Trophoblast cell (in vitro differentiated cells and primary cell): ENCODE data around the gene KCNK18.

Experiments
- DNase-seq, 2 donors: peaks; one replicate each; pipeline ENCODE4 v3.0.0-alpha.2; 2016
- H2AFZ ChIP-seq: 2 replicates; pipeline ENCODE4 v1.6.1; 2013; ENCODE audit warnings: low read length, moderate library complexity, mild to moderate bottlenecking; ENCODE audit not compliant: insufficient read depth, poor library complexity
- H2AK5ac ChIP-seq: 2 replicates; pipeline ENCODE4 v1.6.1; 2013; ENCODE audit warnings: mild to moderate bottlenecking, low read length
- H2BK120ac ChIP-seq: 2 replicates; pipeline ENCODE4 v1.6.1; 2013; ENCODE audit warnings: low read length, mild to moderate bottlenecking, moderate library complexity; ENCODE audit not compliant: insufficient read depth, poor library complexity
- H2BK12ac ChIP-seq: 2 replicates; pipeline ENCODE4 v1.6.1; 2013; ENCODE audit warnings: mild to moderate bottlenecking, low read length, moderate library complexity
- H2BK5ac ChIP-seq: 2 replicates; pipeline ENCODE4 v1.6.1; 2013; ENCODE audit warnings: low read length, low read depth, moderate library complexity, mild to moderate bottlenecking; ENCODE audit not compliant: poor library complexity
- H3K14ac ChIP-seq: 2 replicates; pipeline ENCODE4 v1.6.1; 2013; ENCODE audit warnings: mild to moderate bottlenecking, low read length
- H3K18ac ChIP-seq: 2 replicates; pipeline ENCODE4 v1.6.1; 2013; ENCODE audit warnings: mild to moderate bottlenecking, low read length
- H3K23ac ChIP-seq: 2 replicates; pipeline ENCODE4 v1.6.1; 2013; ENCODE audit warnings: low read length
- H3K27ac ChIP-seq: 2 replicates; pipeline ENCODE4 v1.5.1; 2013; ENCODE audit warnings: low read depth, mild to moderate bottlenecking, inconsistent platforms, low read length, moderate library complexity
- H3K27me3 ChIP-seq: 2 replicates; pipeline ENCODE4 v1.6.1; 2013; ENCODE audit warnings: inconsistent platforms, mild to moderate bottlenecking, low read length, moderate library complexity; ENCODE audit not compliant: insufficient read depth
- H3K36me3 ChIP-seq, 2 experiments: 1 replicate in 1 of 2; 2 replicates in 1 of 2; pipeline ENCODE4 v1.6.1; 2013; ENCODE audit warnings: low read length in 2 of 2, mild to moderate bottlenecking in 2 of 2, moderate library complexity in 1 of 2; ENCODE audit not compliant: insufficient read depth in 2 of 2, control insufficient read depth in 1 of 2
- H3K4ac ChIP-seq: 2 replicates; pipeline ENCODE4 v1.6.1; 2013; ENCODE audit warnings: low read depth, mild to moderate bottlenecking, low read length, moderate library complexity
- H3K4me1 ChIP-seq, 2 experiments: 1 replicate in 1 of 2; 2 replicates in 1 of 2; pipeline ENCODE4 v1.6.1; 2013; ENCODE audit warnings: low read length in 2 of 2, mild to moderate bottlenecking in 2 of 2, moderate library complexity in 1 of 2; ENCODE audit not compliant: insufficient read depth in 2 of 2, control insufficient read depth in 1 of 2
- H3K4me2 ChIP-seq: 2 replicates; pipeline ENCODE4 v1.6.1; 2013; ENCODE audit warnings: inconsistent platforms, mild to moderate bottlenecking, low read length, moderate library complexity
- H3K4me3 ChIP-seq: 2 replicates; pipeline ENCODE4 v1.5.1; 2013; ENCODE audit warnings: mild to moderate bottlenecking, low read depth, low read length, inconsistent platforms
- H3K79me1 ChIP-seq: one replicate; pipeline ENCODE4 v1.6.1; 2013; ENCODE audit warnings: low read length
- H3K79me2 ChIP-seq: 2 replicates; pipeline ENCODE4 v1.6.1; 2013; ENCODE audit warnings: low read length, mild to moderate bottlenecking; ENCODE audit not compliant: control insufficient read depth, insufficient read depth, poor library complexity
- H3K9ac ChIP-seq: 2 replicates; pipeline ENCODE4 v1.6.1; 2013; ENCODE audit warnings: mild to moderate bottlenecking, low read length
- H3K9me3 ChIP-seq: 2 replicates; pipeline ENCODE4 v1.6.1; 2013; ENCODE audit warnings: low read depth, mild to moderate bottlenecking, control low read depth, inconsistent platforms, low read length; ENCODE audit not compliant: insufficient read depth
- H4K12ac ChIP-seq: 2 replicates; pipeline ENCODE4 v1.6.1; 2013; ENCODE audit warnings: low read depth, mild to moderate bottlenecking, low read length, moderate library complexity
- H4K8ac ChIP-seq: 2 replicates; pipeline ENCODE4 v1.6.1; 2013; ENCODE audit warnings: low read depth, mild to moderate bottlenecking, low read length, moderate library complexity
- H4K91ac ChIP-seq: one replicate; pipeline ENCODE4 v1.6.1; 2013; ENCODE audit warnings: low read depth, mild to moderate bottlenecking, low read length, moderate library complexity
- WGBS: extraction: QIAGEN DNeasy Blood & Tissue Kit; methylation state at CpG from one replicate; pipeline ENCODE4 v1.1.7; 2013; ENCODE audit warnings: missing lambda C conversion rate; ENCODE audit not compliant: insufficient read length, insufficient coverage; ENCODE audit errors: extremely low coverage; 5-methylcytosine and 5-hydroxymethylcytosine counted together

The KCNK18 gene

GRCh38 chr10:117168729-117169128 lies 28.6 kb upstream of the KCNK18 start:
- no peak overlapping the region for H3K14ac ChIP-seq
- no peak overlapping the region for H2BK12ac ChIP-seq
- H3K9me3 ChIP-seq, result peaks cover 8% of the 10 kb centered on the region
- peaks cover 49% of the 10 kb centered on the region for H3K27me3 ChIP-seq
- DNase-seq, result no peak
- no CpG with 5 or more reads among the region's 25 CpGs for WGBS
- H3K18ac ChIP-seq, result no peak overlapping the region
- no peak overlapping the region for H3K27ac ChIP-seq
- H2BK120ac ChIP-seq, result no peak overlapping the region
- peaks cover 3 to 7% of the 10 kb centered on the region in 2 experiments for H3K4me1 ChIP-seq
- H2AK5ac ChIP-seq, result no peak overlapping the region
- no peak overlapping the region for H4K91ac ChIP-seq
- H2AFZ ChIP-seq, result no peak overlapping the region
- H4K8ac ChIP-seq, result no peak overlapping the region
- no peaks in the 10 kb centered on the region for H3K36me3 ChIP-seq
- no peak overlapping the region for H2BK5ac ChIP-seq
- no peak overlapping the region for H3K4me2 ChIP-seq
- H3K79me1 ChIP-seq, result no peaks in the 10 kb centered on the region
- H3K79me2 ChIP-seq, result no peaks in the 10 kb centered on the region
- no peak overlapping the region for H3K23ac ChIP-seq
- no peak overlapping the region for H3K4me3 ChIP-seq
- H3K4ac ChIP-seq, result no peak overlapping the region
- H3K9ac ChIP-seq, result no peak overlapping the region
- no peak overlapping the region for H4K12ac ChIP-seq

- no peak overlapping the region for H2BK12ac ChIP-seq
- no peak overlapping the region for H2BK120ac ChIP-seq
- peaks cover 41% of the 10 kb centered on the region for H3K27me3 ChIP-seq
- no peak overlapping the region for H3K18ac ChIP-seq
- peaks cover 8% of the 10 kb centered on the region for H3K9me3 ChIP-seq
- H3K79me1 ChIP-seq, result no peaks in the 10 kb centered on the region
- H4K12ac ChIP-seq, result no peak overlapping the region
- H2BK5ac ChIP-seq, result no peak overlapping the region
- peaks cover 3 to 7% of the 10 kb centered on the region in 2 experiments for H3K4me1 ChIP-seq
- H3K36me3 ChIP-seq, result no peaks in the 10 kb centered on the region
- DNase-seq, result no peak
- H3K4me2 ChIP-seq, result no peak overlapping the region
- H3K23ac ChIP-seq, result no peak overlapping the region
- no peaks in the 10 kb centered on the region for H3K79me2 ChIP-seq
- no peak overlapping the region for H3K9ac ChIP-seq
- no peak overlapping the region for H3K4me3 ChIP-seq
- no peak overlapping the region for H3K14ac ChIP-seq
- H4K8ac ChIP-seq, result no peak overlapping the region
- H3K27ac ChIP-seq, result no peak overlapping the region
- no CpG with 5 or more reads among the region's 2 CpGs for WGBS
- H4K91ac ChIP-seq, result no peak overlapping the region
- H2AK5ac ChIP-seq, result no peak overlapping the region
- H2AFZ ChIP-seq, result no peak overlapping the region
- no peak overlapping the region for H3K4ac ChIP-seq
These were observed 27.8 kb upstream of the KCNK18 start for GRCh38 chr10:117169480-117169879.

GRCh38 chr10:117170244-117170643 lies 27.0 kb upstream of the KCNK18 start:
- H3K36me3 ChIP-seq, result no peaks in the 10 kb centered on the region
- no peak overlapping the region for H3K23ac ChIP-seq
- H3K4ac ChIP-seq, result no peak overlapping the region
- no peaks in the 10 kb centered on the region for H3K79me2 ChIP-seq
- no peak overlapping the region for H4K12ac ChIP-seq
- H2BK5ac ChIP-seq, result no peak overlapping the region
- H3K18ac ChIP-seq, result no peak overlapping the region
- no peak overlapping the region for H3K9ac ChIP-seq
- H3K79me1 ChIP-seq, result no peaks in the 10 kb centered on the region
- no peak overlapping the region for H3K14ac ChIP-seq
- DNase-seq, result peak in 1 of 2 donors; percentile 13
- H3K27me3 ChIP-seq, result peaks cover 34% of the 10 kb centered on the region
- peaks cover 5 to 10% of the 10 kb centered on the region in 2 experiments for H3K4me1 ChIP-seq
- H3K9me3 ChIP-seq, result peaks cover 8% of the 10 kb centered on the region
- H3K4me2 ChIP-seq, result no peak overlapping the region
- no peak overlapping the region for H2AK5ac ChIP-seq
- no peak overlapping the region for H3K4me3 ChIP-seq
- H4K91ac ChIP-seq, result no peak overlapping the region
- no CpG with 5 or more reads among the region's 6 CpGs for WGBS
- no peak overlapping the region for H2AFZ ChIP-seq
- H4K8ac ChIP-seq, result no peak overlapping the region
- H2BK12ac ChIP-seq, result no peak overlapping the region
- H3K27ac ChIP-seq, result no peak overlapping the region
- H2BK120ac ChIP-seq, result no peak overlapping the region

GRCh38 chr10:117174439-117175214 lies 22.7 kb upstream of the KCNK18 start:
- Histone ChIP-seq H3K18ac (no peak overlapping the region), H2AFZ (peak overlapping the region; percentile 7), H3K36me3 (no peaks in the 10 kb centered on the region), H2BK120ac (no peak overlapping the region), H3K14ac (no peak overlapping the region), H4K91ac (no peak overlapping the region), H2BK12ac (no peak overlapping the region), H3K27ac (no peak overlapping the region), H4K12ac (no peak overlapping the region), H3K9me3 (peaks cover 3% of the 10 kb centered on the region), H3K79me2 (no peaks in the 10 kb centered on the region), H3K79me1 (no peaks in the 10 kb centered on the region), H3K23ac (no peak overlapping the region), H3K4me3 (peak overlapping the region; percentile 67), H3K9ac (no peak overlapping the region), H3K4me1 (peaks cover 7% of the 10 kb centered on the region in 2 experiments), H3K4ac (no peak overlapping the region), H2BK5ac (no peak overlapping the region), H3K27me3 (peaks cover 3% of the 10 kb centered on the region), H2AK5ac (no peak overlapping the region), H4K8ac (no peak overlapping the region), H3K4me2 (peak overlapping the region; percentile 72)
- peak; percentile 84 to 95 for DNase-seq
- WGBS, result no CpG with 5 or more reads among the region's 16 CpGs
